Natural killer cell (primary cell): ENCODE measurements around the gene IL1RN. TPM values are rescaled to one million over a fixed set of nuclear protein-coding genes. Genes with fewer than 3 reads are reported as not detected.
A peak's percentile ranks its signal among the peaks of the same experiment; 100 is the strongest.

Experiments
- ATAC-seq, 3 donors: fragments of 150-1000 bp in 2 of 3; fragments of 200-7000 bp in 1 of 3; cut with Tn5 transposase; 1 replicate in 1 of 3; 2 replicates in 2 of 3; pipeline ENCODE4 v1.10.0; 2021; ENCODE audit warnings: mild to moderate bottlenecking in 2 of 3, moderate library complexity in 2 of 3
- DNase-seq, 2 donors: peaks; one replicate each; pipeline versions ENCODE4 v3.0.0 to v3.0.0-alpha.2; 2013 to 2021; ENCODE audit warnings: mixed read lengths in 1 of 2
- H3K27ac ChIP-seq: one replicate; pipeline ENCODE4 v1.5.1; 2013; ENCODE audit warnings: mild to moderate bottlenecking, low read length
- H3K27me3 ChIP-seq: one replicate; pipeline ENCODE4 v1.6.1; 2013; ENCODE audit warnings: low read length; ENCODE audit not compliant: control insufficient read depth, insufficient read depth
- H3K36me3 ChIP-seq: one replicate; pipeline ENCODE4 v1.6.1; 2013; ENCODE audit warnings: low read length; ENCODE audit not compliant: control insufficient read depth, insufficient read depth
- H3K4me1 ChIP-seq: one replicate; pipeline ENCODE4 v1.6.1; 2013; ENCODE audit warnings: low read length; ENCODE audit not compliant: control insufficient read depth, insufficient read depth
- H3K4me3 ChIP-seq: one replicate; pipeline ENCODE4 v1.5.1; 2013; ENCODE audit warnings: low read length
- H3K9me3 ChIP-seq: one replicate; pipeline ENCODE4 v1.6.1; 2013; ENCODE audit warnings: low read length; ENCODE audit not compliant: control insufficient read depth, insufficient read depth
- H3K27ac Mint-ChIP-seq, 2 donors: one replicate each; pipeline ENCODE4 v1.8.0; 2022; ENCODE audit warnings: mild to moderate bottlenecking in 2 of 2, mixed read lengths in 2 of 2, moderate library complexity in 1 of 2
- H3K27me3 Mint-ChIP-seq, 2 donors: one replicate each; pipeline ENCODE4 v1.8.0; 2022; ENCODE audit warnings: low read depth in 2 of 2, mixed read lengths in 2 of 2
- H3K36me3 Mint-ChIP-seq: one replicate; pipeline ENCODE4 v1.8.0; 2022; ENCODE audit warnings: mixed read lengths
- H3K4me1 Mint-ChIP-seq, 2 donors: one replicate each; pipeline ENCODE4 v1.8.0; 2022; ENCODE audit warnings: mixed read lengths in 2 of 2
- H3K4me3 Mint-ChIP-seq: one replicate; pipeline ENCODE4 v1.8.0; 2022; ENCODE audit warnings: mild to moderate bottlenecking, moderate library complexity, mixed read lengths
- H3K9me3 Mint-ChIP-seq, 2 donors: one replicate each; pipeline ENCODE4 v1.8.0; 2022; ENCODE audit warnings: mixed read lengths in 2 of 2
- CTCF ChIP-seq: fragments of 200-600 bp; IDR thresholded peaks from one replicate; pipeline ENCODE4 v1.8.0; 2022; ENCODE audit warnings: antibody characterized with exemption
- WGBS: methylation state at CpG from one replicate; pipeline ENCODE4 v1.1.7; 2013; ENCODE audit warnings: missing lambda C conversion rate; ENCODE audit not compliant: insufficient coverage; 5-methylcytosine and 5-hydroxymethylcytosine counted together
- intact Hi-C: fragments of 100-400 bp; cut with micrococcal nuclease; formaldehyde crosslinking; loops from one replicate; pipeline ENCODE4 v1.14.2; 2022
- total RNA-seq, 4 donors: library from RNA; stranded (reverse); fragments of 120-200 nt in 1 of 4; gene quantifications; one replicate each; pipeline versions ENCODE4 v1.2.3 to v1.2.4, GENCODE V29; 2013 to 2022

Gene IL1RN
- total RNA-seq, 3 donors from 2014 or later (not counting 1 experiment from before 2014, with no cell fraction given) = 0.52 to 36.6 (median 0.91) TPM

- DNase-seq = peak in 1 of 2 donors; percentile 76
- H3K36me3 Mint-ChIP-seq = no peaks in the 10 kb centered on the region
- peak; percentile 73 for TF ChIP-seq CTCF
- H3K27me3 Mint-ChIP-seq = peaks cover 0 to 2% of the 10 kb centered on the region in 2 donors
- ATAC-seq = peak; percentile 42 to 58 (median 53)
- no peaks in the 10 kb centered on the region for H3K9me3 Mint-ChIP-seq
- no peak overlapping the region for H3K4me3 Mint-ChIP-seq
- Histone ChIP-seq H3K36me3 (no peaks in the 10 kb centered on the region), H3K27ac (no peak overlapping the region), H3K27me3 (no peaks in the 10 kb centered on the region), H3K9me3 (no peaks in the 10 kb centered on the region), H3K4me3 (no peak overlapping the region), H3K4me1 (peaks cover 6% of the 10 kb centered on the region)
- intact Hi-C loops = loop anchor here (5.0 kb wide), 1 partner anchor 255 kb away; no protein-coding TSS in a partner anchor
- 43% methylated on average over 8 of the region's 8 CpGs for WGBS
- H3K27ac Mint-ChIP-seq = peak overlapping the region in 1 of 2 donors; percentile 19
- H3K4me1 Mint-ChIP-seq = peaks cover 11 to 12% of the 10 kb centered on the region in 2 donors
Measured at GRCh38 chr2:113136828-113137775, 9.7 kb downstream of the IL1RN start.

DNA sequence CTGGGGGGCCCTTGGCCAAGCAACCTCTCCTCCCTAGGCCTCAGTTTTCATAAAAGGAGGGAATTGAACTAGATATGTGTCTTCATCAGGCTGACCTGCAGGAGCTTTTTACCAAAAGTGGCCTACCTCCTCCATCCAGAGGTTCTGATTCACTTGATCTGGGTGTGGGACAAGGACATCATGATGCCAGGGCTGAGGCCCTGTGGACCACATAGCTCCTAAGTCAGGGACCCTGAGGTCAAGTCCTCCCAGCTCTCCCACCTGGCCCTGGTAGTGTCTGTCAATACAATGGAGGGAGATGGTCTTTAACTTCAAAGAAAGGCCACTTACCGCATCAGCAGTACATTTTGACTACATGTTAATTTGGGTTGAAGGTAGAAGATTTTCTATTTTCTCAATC, 10.4 kb downstream of the IL1RN start:
- intact Hi-C loops = loop anchor here (1.0 to 5.0 kb wide), 4 partner anchors 35 to 254 kb away; partner anchors contain the start of gene PSD4
- no peak for DNase-seq
- H3K36me3 Mint-ChIP-seq = no peaks in the 10 kb centered on the region
- Histone ChIP-seq H3K4me3 (no peak overlapping the region), H3K4me1 (peaks cover 6% of the 10 kb centered on the region), H3K27me3 (no peaks in the 10 kb centered on the region), H3K36me3 (no peaks in the 10 kb centered on the region), H3K9me3 (no peaks in the 10 kb centered on the region), H3K27ac (no peak overlapping the region)
- H3K9me3 Mint-ChIP-seq = no peaks in the 10 kb centered on the region
- peaks cover 11 to 12% of the 10 kb centered on the region in 2 donors for H3K4me1 Mint-ChIP-seq
- no CpG with 5 or more reads among the region's 1 CpG for WGBS
- no peak for ATAC-seq
- H3K27me3 Mint-ChIP-seq = peaks cover 0 to 2% of the 10 kb centered on the region in 2 donors
- H3K4me3 Mint-ChIP-seq = no peak overlapping the region
- H3K27ac Mint-ChIP-seq = peak overlapping the region in 1 of 2 donors; percentile 33
- no peak for TF ChIP-seq CTCF

- peak; percentile 84 for TF ChIP-seq CTCF
- Mint-ChIP-seq H3K27ac (peak overlapping the region in 1 of 2 donors; percentile 33), H3K27me3 (peaks cover 0 to 2% of the 10 kb centered on the region in 2 donors), H3K9me3 (no peaks in the 10 kb centered on the region), H3K4me3 (peak overlapping the region; percentile 40), H3K4me1 (peaks cover 11 to 12% of the 10 kb centered on the region in 2 donors), H3K36me3 (no peaks in the 10 kb centered on the region)
- peak in 1 of 2 donors; percentile 92 for DNase-seq
- no peaks in the 10 kb centered on the region for H3K27me3 ChIP-seq
- intact Hi-C loops = loop anchor here (1.0 to 5.0 kb wide), 4 partner anchors 35 to 254 kb away; partner anchors contain the start of gene PSD4
- H3K36me3 ChIP-seq = no peaks in the 10 kb centered on the region
- H3K4me3 ChIP-seq = no peak overlapping the region
- ATAC-seq = peak; percentile 83 to 92 (median 90)
- 32% methylated on average over 13 of the region's 13 CpGs for WGBS
- H3K9me3 ChIP-seq = no peaks in the 10 kb centered on the region
- H3K4me1 ChIP-seq = peaks cover 6% of the 10 kb centered on the region
- no peak overlapping the region for H3K27ac ChIP-seq
Measured at GRCh38 chr2:113138428-113139322, 11.3 kb downstream of the IL1RN start.
